HG03378 (cell line): Measurements from ENCODE around the gene H2AZ1.
A peak's percentile ranks its signal among the peaks of the same experiment; 100 is the strongest.

Experiments used
- ATAC-seq: cut with Tn5 transposase; IDR thresholded peaks from one replicate; pipeline ENCODE4 v1.9.1; 2021; ENCODE audit warnings: mild to moderate bottlenecking, moderate library complexity; ENCODE audit not compliant: unreplicated experiment

The H2AZ1 gene

GRCh38 chr4:99946356-99947189 lies 3.5 kb downstream of the H2AZ1 start, which contains the start of gene DNAJB14:
Gene DNAJB14, minus strand, starts transcription at chr4:99946618. Its CDS starts 47 bp downstream, at chr4:99946571.
- peak; percentile 22 for ATAC-seq

GRCh38 chr4:99945718-99946355 lies 4.2 kb downstream of the H2AZ1 start:
- peak; percentile 0 for ATAC-seq

- ATAC-seq, result no peak
These were observed 6.1 kb downstream of the H2AZ1 start for GRCh38 chr4:99943904-99944437.

DNA sequence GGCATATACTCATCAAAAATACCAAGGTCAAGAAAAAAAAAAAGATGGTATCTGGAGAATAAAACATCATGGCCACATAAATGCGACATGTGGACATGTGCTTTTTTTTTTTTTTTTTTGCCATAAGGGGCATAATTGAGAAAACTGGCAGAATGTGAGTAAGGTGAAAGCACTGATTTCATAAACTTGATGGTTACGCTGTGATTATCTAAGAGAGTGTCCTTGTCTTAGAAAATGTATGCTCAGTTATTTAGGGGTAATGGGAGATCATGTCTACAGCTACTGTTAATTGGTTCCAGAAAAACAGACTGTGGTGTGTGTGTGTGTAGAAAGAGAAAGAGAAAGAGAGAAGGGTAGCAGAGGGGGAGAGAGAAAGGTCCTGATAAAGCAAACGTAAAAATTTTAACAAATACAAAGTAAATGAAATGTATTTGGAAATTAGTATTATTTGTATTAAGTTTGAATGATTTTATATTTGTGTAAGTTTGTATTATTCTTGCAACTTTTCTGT lies 11.8 kb downstream of the H2AZ1 start:
- ATAC-seq, result no peak

DNA sequence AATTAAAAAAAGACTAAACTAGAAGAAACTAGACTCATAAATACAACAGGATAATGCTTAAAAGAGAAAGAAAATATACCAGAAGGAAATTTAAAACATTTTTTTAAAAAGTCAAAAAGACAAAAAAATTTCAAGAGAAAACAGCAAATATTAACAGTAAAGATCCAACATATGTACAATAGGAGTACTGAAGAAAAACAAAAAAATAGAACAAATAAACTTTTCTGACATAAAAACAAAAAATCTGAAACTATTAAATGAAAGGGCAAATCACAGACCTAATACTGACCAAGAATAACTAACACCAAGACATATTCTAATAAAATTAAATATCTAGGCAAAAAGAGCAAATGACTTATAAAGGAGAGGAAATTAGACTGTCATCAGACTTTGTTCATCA lies 15.2 kb downstream of the H2AZ1 start:
- no peak for ATAC-seq

- no peak for ATAC-seq
These were observed 22.5 kb downstream of the H2AZ1 start for GRCh38 chr4:99927566-99927965.

GRCh38 chr4:99921174-99921573 lies 28.9 kb downstream of the H2AZ1 start:
- no peak for ATAC-seq

GRCh38 chr4:99918656-99919055 lies 31.4 kb downstream of the H2AZ1 start:
- no peak for ATAC-seq

- no peak for ATAC-seq
These were observed 32.5 kb downstream of the H2AZ1 start for GRCh38 chr4:99917575-99917974.

GRCh38 chr4:99915449-99915848 lies 34.6 kb downstream of the H2AZ1 start:
- ATAC-seq, result no peak
